ENCODE results near the gene HLTF. TPM values are rescaled to one million over a fixed set of nuclear protein-coding genes. Genes with fewer than 3 reads are reported as not detected.

The HLTF gene
- total RNA-seq, 1 experiment from 2014 or later = 73.4 TPM

- POLR2A ChIA-PET = no interaction called here
- H3K4me2 ChIP-seq (ENCODE audit: low read length) = peak overlapping the region; percentile 90
- no peak for DNase-seq (ENCODE audit: low read depth, low spot score)
Observed at GRCh38 chr3:149085828-149086231, 503 bp downstream of the HLTF start.

GRCh38 chr3:149081772-149082171 lies 4.6 kb downstream of the HLTF start:
- intact Hi-C loops (cut with micrococcal nuclease) = no loop called here
- no peak for DNase-seq (ENCODE audit: low read depth, low spot score)
- ATAC-seq = no peak

More at GRCh38 chr3:149085828-149086231, 503 bp downstream of the HLTF start:
- BruUV-seq (replicated peaks) = TSS peak; percentile 64
- RAD21 ChIA-PET (ENCODE audit: low non-redundant PET in 1 of 2, low total read pairs in 2 of 2, uncharacterized antibody in 2 of 2, unreplicated experiment in 2 of 2) = interaction anchor here in 1 of 2 experiments (1.1 kb wide), 1 partner anchor 130 kb away, joined by 4 read pairs; no protein-coding TSS in a partner anchor
- Histone ChIP-seq H2AFZ (ENCODE audit: low read depth, low read length, poor library complexity, severe bottlenecking) (no peak overlapping the region), H3K4me3 (replicated peaks in 1 of 2; ENCODE audit: low read depth in 1 of 2, low read length in 2 of 2) (peak overlapping the region; percentile 69 to 90), H3K9me3 (ENCODE audit: control insufficient read depth in 1 of 2, insufficient read depth in 1 of 2, low read depth in 1 of 2, low read length in 2 of 2) (no peaks in the 10 kb centered on the region), H3K9me2 (ENCODE audit: insufficient read depth) (no peaks in the 10 kb centered on the region), H3K4me1 (ENCODE audit: control insufficient read depth in 1 of 2, insufficient read depth in 2 of 2, low read length in 2 of 2) (peaks cover 2 to 16% of the 10 kb centered on the region in 2 experiments; a peak in 2 of 4 replicates), H4K20me1 (ENCODE audit: insufficient read depth) (no peaks in the 10 kb centered on the region), H3K9ac (ENCODE audit: low read length) (peak overlapping the region; percentile 72), H3K79me2 (ENCODE audit: insufficient read depth, low read length) (peaks cover 53% of the 10 kb centered on the region), H3K27me3 (ENCODE audit: insufficient read depth, low read length) (no peaks in the 10 kb centered on the region), H3K27ac (ENCODE audit: low read depth, low read length) (peak overlapping the region; percentile 47), H3K36me3 (ENCODE audit: control insufficient read depth in 1 of 2, insufficient read depth in 2 of 2, low read length in 2 of 2) (peaks cover 7 to 13% of the 10 kb centered on the region in 2 experiments; a peak in 2 of 4 replicates)
- ATAC-seq = peak; percentile 25
- TF ChIP-seq POLR2A (IDR thresholded peaks at IDR 0.05; ENCODE audit: borderline replicate concordance, extremely low read depth, insufficient read depth, insufficient read length) (no peak), ZNF274 (IDR thresholded peaks at IDR 0.05; ENCODE audit: low read depth, low read length) (no peak), ZFX (IDR thresholded peaks at IDR 0.05) (no peak), POLR2AphosphoS5 (IDR thresholded peaks at IDR 0.05; ENCODE audit: low read depth, low read length) (no peak), EZH2 (IDR thresholded peaks at IDR 0.05) (no peak), RAD21 (IDR thresholded peaks at IDR 0.05; ENCODE audit: low read depth) (no peak), SP1 (IDR thresholded peaks at IDR 0.05; ENCODE audit: low read depth) (no peak)
- CTCF ChIA-PET = no interaction called here
- intact Hi-C loops (cut with micrococcal nuclease) = no loop called here

More at GRCh38 chr3:149081772-149082171, 4.6 kb downstream of the HLTF start:
- H3K27me3 ChIP-seq (ENCODE audit: insufficient read depth, low read length) = no peaks in the 10 kb centered on the region
- no peak for TF ChIP-seq RAD21 (IDR thresholded peaks at IDR 0.05; ENCODE audit: low read depth)
- TF ChIP-seq JUND (IDR thresholded peaks at IDR 0.05) = no peak
- no peak for TF ChIP-seq ZBTB33 (IDR thresholded peaks at IDR 0.05; ENCODE audit: extremely low read depth, insufficient replicate concordance, low read length)
- no peak for TF ChIP-seq SP1 (IDR thresholded peaks at IDR 0.05; ENCODE audit: low read depth)
- TF ChIP-seq FOSL1 (IDR thresholded peaks at IDR 0.05; ENCODE audit: low read depth) = no peak
- TF ChIP-seq POLR2A (IDR thresholded peaks at IDR 0.05; ENCODE audit: borderline replicate concordance, extremely low read depth, insufficient read depth, insufficient read length) = no peak
- TF ChIP-seq SRF (IDR thresholded peaks at IDR 0.05; ENCODE audit: low read depth) = no peak
- no peak for TF ChIP-seq ATF3 (IDR thresholded peaks at IDR 0.05)
- TF ChIP-seq CTCF (IDR thresholded peaks at IDR 0.05 in 2 of 3, conservative IDR thresholded peaks at IDR 0.05 in 1 of 3; ENCODE audit: borderline replicate concordance in 1 of 3, insufficient read depth in 1 of 3, low read depth in 2 of 3, low read length in 2 of 3) = no peak
- no peak for TF ChIP-seq YY1 (IDR thresholded peaks at IDR 0.05; ENCODE audit: extremely low read depth, insufficient replicate concordance, low read depth, low read length)
- no peak for TF ChIP-seq EGR1 (IDR thresholded peaks at IDR 0.05; ENCODE audit: low read depth)
- no peak for TF ChIP-seq MAX (IDR thresholded peaks at IDR 0.05)
- no peak for TF ChIP-seq SIN3A (IDR thresholded peaks at IDR 0.05; ENCODE audit: low read depth)
- TF ChIP-seq CEBPB (IDR thresholded peaks at IDR 0.05; ENCODE audit: low read depth) = no peak
- H4K20me1 ChIP-seq (ENCODE audit: insufficient read depth) = no peaks in the 10 kb centered on the region
- RAD21 ChIA-PET (ENCODE audit: low non-redundant PET in 1 of 2, low total read pairs in 2 of 2, uncharacterized antibody in 2 of 2, unreplicated experiment in 2 of 2) = no interaction called here
- H3K9ac ChIP-seq (ENCODE audit: low read length) = no peak overlapping the region
- peaks cover 86% of the 10 kb centered on the region for H3K79me2 ChIP-seq (ENCODE audit: insufficient read depth, low read length)
- no peaks in the 10 kb centered on the region for H3K9me2 ChIP-seq (ENCODE audit: insufficient read depth)
- peaks cover 2 to 14% of the 10 kb centered on the region in 2 experiments; a peak in 2 of 4 replicates for H3K4me1 ChIP-seq (ENCODE audit: control insufficient read depth in 1 of 2, insufficient read depth in 2 of 2, low read length in 2 of 2)
- no TSS peak for BruUV-seq (replicated peaks)
- H3K4me3 ChIP-seq (replicated peaks in 1 of 2; ENCODE audit: low read depth in 1 of 2, low read length in 2 of 2) = no peak overlapping the region
- no peak overlapping the region for H3K27ac ChIP-seq (ENCODE audit: low read depth, low read length)
- no peaks in the 10 kb centered on the region for H3K9me3 ChIP-seq (ENCODE audit: control insufficient read depth in 1 of 2, insufficient read depth in 1 of 2, low read depth in 1 of 2, low read length in 2 of 2)
- no peak overlapping the region for H2AFZ ChIP-seq (ENCODE audit: low read depth, low read length, poor library complexity, severe bottlenecking)
- no peak overlapping the region for H3K4me2 ChIP-seq (ENCODE audit: low read length)
- CTCF ChIA-PET = interaction anchor here (0.7 kb wide), 1 partner anchor 126 kb away, joined by 3 read pairs; no protein-coding TSS in a partner anchor
- POLR2A ChIA-PET = no interaction called here
- H3K36me3 ChIP-seq (ENCODE audit: control insufficient read depth in 1 of 2, insufficient read depth in 2 of 2, low read length in 2 of 2) = peaks cover 7 to 18% of the 10 kb centered on the region in 2 experiments; a peak in 2 of 4 replicates

All from HCT116 (cell line).